TTC549 (cell line): ENCODE results near the gene CISTR.
A peak's percentile ranks its signal among the peaks of the same experiment; 100 is the strongest.
"Not testable (repeated sequence)": the region's sequence is repeated elsewhere in the genome, so short reads cannot be mapped to it uniquely, and the experiment has no call there.

Source experiments
- FAIRE-seq: peaks from 2 replicates; lab custom pipeline; 2012; peaks lifted over from hg19 to GRCh38; lab: Jason Lieb, UNC

The CISTR gene

DNA sequence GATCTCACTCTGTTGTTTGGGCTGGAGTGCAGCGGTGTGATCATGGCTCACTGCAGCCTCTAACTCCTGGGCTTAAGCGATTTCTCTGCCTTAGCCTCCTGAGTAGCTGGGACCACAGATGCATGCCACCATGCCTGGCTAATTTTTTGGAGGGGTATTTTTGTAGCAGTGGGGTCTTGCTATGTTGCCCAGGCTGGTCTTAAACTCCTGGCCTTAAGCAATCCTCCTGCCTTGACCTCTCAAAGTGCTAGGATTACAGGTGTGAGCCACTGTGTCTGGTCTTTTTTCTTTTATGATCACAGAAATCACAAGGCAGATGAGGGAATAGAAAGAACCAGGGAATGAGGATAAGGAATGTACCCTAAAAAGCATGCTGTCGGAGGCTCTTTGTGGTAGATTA, 11.0 kb upstream of the CISTR start:
- FAIRE-seq, result not testable (repeated sequence)

DNA sequence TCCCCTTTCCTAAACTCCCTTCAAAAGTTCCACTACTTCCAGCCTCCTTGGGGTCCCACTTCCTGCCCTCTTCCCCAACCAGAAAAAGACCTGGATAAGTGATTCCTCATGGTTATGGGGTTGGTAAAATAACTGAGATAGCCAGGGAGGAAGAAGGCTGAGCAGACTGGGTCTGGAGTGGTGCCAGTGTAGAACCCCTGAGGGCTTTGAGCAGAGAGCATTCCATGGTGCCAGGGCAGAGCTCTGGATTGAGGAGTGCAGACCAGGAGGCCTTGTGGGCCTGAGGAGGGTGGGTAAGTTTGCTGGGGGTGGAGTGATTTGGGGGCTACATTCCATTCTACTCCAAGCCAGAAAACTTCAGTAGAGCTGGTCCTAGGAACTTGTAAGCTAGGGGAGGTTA, 9.5 kb upstream of the CISTR start:
- no peak for FAIRE-seq

DNA sequence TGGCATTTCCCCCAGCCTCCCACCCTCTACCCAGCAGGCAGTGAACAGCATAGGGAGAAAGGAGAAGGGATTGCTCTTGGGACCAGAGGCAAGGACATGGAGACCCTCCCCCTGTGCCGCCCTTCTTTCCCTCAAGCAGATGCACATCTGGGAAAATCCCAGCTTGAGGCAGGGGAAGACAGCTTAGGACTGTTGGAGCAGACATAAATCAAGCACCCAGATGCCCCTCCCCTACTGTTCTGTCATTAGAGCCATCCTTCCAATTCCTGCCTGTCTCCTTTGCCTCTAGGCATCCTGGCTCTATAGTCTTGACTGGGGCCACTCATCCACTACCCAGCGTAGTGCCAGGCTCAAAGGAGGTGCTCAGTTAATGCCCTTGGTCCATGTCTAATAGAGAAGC, 7.5 kb upstream of the CISTR start:
- FAIRE-seq, result no peak

DNA sequence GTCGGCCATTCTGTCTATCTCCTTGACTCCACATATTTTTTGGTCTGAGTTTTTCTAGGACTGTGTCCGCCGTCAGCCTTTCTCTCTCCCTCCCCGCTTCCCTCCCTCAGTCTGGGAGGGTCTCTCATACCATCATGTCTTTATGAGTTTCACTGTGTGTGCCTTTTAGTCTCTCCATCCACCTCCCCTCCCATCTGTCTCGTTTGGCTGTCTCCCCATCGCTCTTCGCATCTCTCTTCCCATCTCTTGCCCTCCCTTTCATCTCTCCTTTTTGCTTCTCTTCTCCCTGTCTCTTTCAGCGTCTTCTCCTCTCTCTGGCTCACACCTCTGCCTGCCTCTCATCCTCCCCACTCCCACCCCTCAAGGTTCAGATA, 6.9 kb upstream of the CISTR start:
- no peak for FAIRE-seq

DNA sequence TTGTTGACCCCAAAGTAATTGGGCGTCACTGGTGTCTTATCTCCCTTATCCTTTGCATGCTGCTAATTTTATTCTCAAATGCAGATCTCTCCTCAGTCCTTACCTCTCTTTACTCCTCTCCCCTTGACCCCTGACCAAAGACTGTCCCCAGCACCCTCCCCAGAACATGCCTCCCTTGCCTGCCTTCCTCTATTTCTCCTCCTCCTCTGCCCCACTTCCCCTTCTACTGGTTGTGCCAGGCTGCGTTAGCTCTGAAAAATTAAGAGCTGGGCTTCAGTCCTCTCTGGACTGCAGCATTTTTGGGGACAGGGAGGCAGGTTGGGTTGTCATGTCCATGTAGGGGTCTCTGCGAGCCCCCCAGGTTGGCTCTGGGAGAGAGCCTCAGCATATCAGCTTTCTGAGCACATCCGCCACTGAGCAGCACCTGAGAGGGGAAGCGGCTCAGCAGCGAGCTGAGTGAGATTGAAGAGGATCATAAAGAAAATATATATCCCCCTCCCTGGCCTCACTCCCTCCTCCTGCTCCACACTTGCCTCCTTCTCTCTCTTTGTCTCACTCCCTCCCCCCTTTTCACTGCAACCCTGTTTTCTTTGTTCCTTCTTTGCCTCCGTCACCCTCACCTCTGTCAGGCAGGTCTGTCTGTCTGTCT, 6.4 kb upstream of the CISTR start:
- no peak for FAIRE-seq

DNA sequence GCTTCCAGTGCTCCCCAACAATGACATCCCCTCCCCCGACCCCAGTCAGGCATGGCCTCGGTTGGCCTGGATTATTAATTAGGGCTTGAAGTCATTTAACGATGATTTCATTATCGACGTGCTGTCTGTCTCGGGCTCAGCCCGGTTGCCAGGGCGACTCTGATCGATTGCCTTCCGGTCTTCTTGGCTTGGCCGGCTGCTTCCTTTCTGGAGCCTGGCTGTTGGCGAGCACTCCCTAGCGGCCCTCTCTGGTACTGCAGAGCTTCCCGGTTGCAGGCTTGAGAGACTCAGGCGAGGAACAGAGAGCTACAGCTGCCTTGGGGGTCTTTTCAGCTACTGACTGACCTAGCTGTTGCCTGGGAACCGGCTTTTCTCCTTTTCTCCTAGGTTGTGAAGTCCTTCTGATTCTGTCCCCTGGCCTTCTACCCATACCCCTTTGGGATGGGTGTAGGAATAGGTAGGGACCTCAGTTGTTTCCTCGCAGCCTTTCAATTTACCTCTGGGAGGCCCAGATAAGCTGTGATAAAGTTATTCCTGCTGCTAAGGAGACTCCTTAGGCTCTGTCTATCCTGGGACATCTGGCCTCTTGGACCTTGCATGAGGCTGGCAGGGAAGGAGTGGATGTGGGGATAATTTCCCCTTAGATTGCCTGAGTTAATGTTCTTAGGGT, 5.5 kb upstream of the CISTR start:
- FAIRE-seq, result no peak

DNA sequence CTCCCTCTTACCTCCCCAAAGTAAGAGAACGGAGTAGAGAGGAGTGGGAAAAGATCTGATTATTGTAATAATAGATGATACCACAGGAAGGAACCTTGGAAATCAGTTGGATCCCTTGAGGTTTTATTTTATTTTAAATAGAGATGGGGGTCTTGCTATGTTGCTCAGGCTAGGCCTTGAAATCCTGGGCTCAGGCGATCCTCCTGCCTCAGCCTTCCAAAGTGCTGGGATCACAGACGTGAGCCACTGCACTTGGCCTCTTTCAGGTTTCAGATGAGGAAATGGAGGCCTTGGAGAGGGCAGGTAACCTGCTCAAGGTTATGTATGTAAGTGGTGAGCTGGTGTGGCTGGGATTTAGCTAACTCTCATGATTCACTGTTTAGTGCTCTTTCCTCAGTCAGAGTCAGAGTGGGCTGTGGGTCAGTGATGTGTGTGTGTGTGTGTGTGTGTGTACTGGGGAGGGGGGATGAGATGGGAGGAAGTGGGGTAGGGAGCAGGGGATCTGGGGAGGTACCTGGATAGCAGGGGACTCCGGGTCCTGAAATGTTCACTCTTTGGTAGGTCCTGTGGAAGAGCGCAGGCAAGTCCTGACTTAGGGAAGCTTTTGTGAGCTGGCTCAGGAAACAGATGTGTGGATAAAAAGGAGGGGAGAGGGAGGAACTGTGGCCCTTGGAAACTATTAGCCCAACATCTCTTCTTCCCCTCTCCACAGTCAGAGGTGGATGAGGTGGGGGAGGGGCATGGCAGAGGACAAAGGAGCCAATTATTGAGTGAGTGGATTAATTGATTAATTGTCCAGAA, 4.7 kb upstream of the CISTR start:
- no peak for FAIRE-seq

DNA sequence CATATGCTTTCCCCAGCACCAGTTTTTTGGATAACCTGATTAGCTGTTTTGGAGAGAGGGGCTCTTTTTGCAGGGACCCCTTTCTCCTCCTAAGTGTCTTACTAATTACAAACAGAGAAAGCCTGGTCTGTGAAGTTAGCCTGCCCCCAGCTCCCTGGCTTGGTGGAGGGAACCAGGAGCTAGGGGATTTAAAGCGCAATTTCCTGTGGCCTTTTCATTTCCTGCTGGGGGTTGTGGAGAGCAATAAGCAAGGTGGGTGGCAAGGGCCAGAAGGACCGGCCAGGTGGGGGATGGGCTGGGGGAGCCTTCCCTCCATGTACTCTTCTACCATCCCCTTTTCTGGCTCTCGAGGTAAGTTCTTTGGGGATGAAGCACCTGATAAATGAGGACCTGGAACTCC, 4.1 kb upstream of the CISTR start:
- FAIRE-seq, result no peak

DNA sequence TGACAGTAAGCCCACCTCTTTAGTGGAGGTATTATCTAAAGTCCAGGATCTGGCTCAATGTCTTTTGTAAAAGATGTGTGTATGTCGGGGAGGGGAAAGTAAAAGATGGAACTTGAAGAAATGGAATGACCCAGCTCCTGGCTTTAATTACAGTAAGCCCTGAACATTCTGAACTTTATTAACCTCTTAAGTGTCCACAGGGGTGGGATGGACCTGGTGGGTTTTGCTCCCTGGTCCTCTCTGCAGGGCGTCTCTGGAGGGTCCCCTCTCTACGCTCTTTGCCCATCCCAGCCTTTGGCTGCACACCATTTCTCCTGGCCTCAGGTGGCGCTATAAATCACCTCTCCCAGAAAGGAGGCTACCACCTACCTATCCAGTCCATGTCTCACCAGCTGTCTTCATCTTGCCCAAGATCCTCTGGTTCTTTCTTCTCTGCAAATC, 3.7 kb upstream of the CISTR start:
- no peak for FAIRE-seq

DNA sequence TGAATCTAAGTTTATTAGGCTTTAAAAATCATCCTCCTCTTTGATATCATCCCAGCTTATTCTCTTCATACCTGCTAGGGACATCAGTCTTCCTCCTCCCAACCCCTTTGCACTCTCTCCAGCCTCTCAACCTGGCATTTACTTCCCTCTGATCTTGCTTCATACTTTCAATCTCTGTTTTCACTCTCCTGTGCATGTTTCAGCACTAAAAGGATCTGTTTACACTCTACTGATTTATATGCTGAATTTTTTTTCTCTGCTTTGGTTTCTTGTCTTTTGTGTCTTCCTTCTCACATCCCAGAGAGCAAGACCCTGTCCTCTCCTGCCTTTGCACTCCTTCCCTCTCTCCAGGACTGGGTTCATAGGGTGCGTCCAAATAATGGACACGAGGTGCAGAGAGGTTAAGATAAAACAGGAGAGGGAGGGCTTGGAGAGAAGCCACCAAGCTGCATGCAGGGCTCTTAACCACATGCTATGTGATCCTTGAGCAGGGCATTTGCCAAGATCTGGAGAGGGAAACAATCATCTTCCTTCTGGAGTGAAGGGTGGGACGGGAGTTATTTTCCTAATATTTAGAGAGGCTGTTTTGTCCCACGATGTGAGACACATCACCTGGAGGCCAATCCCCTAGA, 3.0 kb upstream of the CISTR start:
- no peak for FAIRE-seq

DNA sequence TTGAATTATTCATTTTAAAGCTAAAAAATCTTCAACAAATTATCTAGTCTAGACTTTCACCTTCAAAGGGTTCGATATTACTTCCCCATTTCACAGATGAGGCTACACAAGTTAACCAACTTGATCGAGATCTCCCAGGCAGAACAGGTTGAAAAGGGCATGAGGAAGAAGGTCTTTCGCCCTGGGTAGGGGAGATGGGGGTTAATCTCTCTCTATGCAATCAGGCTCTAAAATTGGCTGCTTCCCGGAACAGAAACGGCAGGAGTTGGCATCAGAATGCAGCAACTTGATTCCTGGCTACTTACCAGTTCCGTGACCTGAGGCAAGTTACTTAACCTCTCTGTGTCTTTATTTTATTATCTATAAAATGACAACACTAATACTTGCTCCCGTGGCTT, 2.4 kb upstream of the CISTR start:
- FAIRE-seq, result no peak

DNA sequence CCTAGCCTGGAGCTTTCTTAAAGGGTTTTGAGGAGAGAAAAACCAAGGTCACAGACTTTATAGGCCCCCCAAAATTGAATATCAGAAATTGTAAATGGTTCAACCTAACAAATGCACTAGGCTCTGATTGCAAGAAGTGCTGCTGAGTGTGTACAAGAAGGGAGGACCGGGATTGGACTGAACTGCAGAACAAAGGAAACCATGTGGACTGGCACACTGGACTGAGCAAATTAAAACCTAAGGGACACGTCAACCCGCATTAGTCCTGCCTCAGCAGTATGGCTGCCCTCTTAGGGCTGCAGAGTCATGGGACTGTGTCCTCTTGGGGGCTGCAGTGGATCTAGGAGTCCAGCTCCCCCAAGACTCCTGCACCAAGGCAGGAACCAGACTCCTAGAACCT, 842 bp upstream of the CISTR start:
- no peak for FAIRE-seq

DNA sequence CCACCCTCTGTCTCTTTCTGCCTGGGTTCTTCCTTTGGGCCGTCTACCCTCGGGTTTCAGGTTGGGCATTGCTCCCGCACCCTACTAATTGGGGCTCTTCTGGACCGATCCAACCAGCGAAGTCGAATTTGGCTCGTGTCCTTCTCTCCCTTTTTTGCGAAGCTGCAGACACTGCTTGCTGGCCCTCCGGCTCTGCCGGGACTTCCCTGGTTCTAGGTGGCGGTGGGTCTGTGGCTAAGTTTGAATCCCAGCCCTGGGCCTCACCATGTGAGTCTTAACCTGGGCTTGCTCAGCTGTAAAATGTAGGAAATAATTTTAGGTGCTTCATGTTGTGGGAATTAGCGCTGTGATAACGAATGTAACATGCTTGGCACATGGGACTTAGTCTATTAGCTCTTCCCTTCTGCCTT, 418 bp upstream of the CISTR start:
- no peak for FAIRE-seq

DNA sequence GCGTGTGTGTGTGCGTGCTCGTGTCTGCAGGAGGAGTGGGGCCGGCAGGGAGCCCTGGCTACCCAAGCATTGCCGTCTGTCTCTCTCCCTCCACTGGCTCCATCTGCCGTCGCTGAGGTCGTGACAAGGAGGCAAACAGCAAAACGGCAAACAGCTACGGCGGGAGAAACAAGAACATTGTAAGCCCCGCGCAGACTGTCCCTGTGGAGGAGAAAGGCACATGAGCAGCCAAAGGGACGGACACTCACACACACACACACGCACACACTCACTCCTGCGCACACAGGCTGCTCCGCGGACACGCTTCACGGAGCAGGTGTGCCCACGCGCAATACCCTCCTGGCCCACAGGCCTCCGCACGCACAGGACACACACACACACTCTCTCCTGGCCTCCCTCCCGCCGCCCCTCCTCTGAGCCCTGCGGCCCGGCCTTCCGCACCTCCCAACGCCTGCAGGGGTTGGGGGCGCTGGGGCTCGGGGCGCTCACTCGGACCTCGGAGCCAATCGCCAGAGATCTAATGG, 905 bp downstream of the CISTR start:
- FAIRE-seq, result no peak

DNA sequence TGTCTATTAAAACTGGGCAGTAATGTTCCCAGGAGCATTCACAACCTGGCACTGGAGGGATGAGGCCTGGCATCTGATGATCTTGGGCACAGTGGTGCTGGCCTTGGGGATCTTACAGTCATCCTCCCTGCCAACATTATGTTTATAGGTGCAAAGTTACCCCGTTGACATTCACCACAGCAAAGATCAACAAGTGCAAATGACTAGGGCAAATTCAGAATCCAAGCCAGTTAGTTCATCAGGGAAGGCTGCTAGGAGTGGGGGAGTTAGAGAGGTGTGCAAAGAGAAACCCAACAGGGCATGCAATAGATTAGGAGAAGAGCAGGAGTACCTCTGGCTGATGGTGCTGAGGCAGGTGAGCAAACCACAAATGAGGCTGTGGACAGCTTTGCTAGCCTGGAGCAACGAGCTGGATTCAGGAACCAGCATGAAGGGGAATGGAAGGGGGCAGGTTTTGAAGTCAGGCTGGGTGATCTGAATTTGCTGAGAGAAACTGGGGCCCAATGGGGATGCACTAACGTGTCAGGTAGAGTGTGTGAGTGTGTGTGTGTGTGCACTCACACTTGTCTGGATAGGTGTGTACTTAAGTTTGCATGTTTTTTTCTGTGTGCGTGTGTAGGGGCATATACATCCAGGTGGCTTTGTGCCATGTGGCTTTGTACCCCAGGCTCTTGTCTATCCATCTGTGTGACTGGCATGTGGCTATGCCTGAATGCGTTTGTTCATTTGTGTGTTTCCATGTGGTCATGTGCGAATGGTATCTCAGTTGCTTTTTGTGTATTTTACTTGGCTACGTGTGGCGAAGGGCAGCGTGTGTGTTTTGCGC, 1.6 kb downstream of the CISTR start:
- no peak for FAIRE-seq

DNA sequence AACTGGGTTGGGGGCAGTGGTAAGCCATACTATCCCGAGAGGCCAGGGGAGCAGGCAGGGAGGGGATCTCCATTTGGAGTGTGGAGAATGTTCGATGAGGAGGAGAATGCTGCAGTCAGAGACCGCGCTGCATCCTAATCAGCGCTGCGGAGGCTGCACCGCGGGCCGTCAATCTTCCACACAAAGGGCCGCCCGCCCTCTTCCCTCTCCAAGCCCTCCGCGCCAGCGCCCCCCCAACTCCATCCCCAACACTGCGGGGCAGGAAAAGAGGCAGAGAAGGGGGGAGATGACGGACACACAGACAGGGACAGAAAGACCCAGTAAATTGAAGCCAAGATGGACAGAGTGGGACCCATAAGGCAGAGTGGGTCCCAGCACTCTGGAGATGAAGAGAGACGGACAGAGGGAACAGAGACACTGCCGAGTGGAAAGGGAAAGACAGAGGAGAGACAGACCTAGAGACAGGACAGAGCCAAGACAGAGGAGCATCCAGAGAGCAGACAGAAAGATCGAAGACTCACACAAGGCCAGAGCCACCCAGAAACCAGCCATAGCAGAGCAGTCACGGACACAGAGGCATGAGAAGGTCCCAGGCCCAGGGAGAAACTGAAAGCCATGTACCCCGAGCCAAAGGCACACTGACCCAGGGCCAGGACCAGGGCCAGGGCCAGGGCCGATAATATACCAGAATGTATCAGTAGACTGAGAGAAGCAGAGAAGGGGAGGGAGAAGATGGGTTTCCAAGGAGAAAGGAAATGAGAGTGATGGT, 3.5 kb downstream of the CISTR start:
- no peak for FAIRE-seq

DNA sequence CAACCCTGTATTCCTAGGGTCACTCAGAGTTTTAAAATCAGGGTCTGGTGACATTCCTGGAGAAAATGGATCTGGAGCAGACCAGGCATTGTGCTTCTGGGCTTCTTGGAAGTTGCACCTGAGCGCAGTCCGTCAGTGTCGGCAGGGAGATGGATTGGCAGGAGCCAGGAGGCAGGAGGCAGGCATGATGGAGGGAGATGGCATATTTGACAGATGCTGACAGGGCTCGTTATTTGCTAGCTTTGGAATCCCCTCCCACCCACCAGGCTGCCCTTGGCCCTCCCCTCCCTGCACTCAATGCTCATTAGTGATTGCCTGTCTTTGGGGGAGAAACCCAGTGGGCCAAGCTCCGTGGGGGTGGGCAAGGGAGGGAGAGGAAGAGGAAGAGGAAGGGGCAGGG, 4.7 kb downstream of the CISTR start:
- FAIRE-seq, result no peak

DNA sequence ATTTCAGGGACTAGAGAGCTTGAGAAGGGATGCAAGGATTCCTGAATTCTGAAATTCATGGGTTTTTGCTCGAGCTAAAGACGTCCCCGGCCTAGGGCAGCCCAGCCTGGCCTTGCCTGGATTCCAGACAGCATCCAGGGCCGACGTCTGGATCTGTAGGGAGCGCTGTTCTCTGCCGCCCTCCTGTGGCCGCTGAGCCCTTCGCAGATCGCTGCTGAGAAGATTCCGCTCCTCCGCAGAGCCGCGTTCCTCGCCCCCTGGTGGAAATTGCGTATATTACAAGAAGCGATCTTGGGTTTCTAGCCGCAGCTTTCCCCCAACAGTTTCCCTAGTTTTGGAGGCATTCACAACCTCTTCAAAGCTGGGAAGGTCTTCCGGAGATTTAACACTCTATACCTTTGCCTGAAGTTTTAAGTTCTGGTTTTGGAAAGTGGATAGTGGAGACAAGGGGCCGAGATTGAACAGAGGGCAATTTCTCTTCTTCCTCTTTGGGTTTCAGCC, 5.1 kb downstream of the CISTR start:
- FAIRE-seq, result peak; percentile 66

DNA sequence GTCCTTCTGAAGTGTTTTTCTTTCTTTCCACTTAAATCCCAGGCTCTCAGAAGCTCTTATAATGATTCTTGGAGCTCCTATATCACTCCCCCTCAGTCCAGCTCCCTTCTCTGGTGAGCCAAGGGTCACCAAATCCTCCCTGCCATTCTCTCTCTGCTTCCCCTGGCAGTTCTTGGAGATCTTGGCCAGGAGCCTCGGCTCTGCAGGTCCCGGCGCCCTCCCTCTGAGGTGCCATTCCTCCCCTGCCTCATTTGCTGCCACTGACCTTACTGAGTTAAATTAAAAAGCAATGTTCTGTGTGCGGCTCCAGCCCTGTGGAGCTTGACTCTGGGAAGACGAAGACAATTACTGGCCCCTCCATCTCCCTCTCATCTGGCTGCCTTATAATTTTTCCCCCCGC, 7.0 kb downstream of the CISTR start:
- no peak for FAIRE-seq

DNA sequence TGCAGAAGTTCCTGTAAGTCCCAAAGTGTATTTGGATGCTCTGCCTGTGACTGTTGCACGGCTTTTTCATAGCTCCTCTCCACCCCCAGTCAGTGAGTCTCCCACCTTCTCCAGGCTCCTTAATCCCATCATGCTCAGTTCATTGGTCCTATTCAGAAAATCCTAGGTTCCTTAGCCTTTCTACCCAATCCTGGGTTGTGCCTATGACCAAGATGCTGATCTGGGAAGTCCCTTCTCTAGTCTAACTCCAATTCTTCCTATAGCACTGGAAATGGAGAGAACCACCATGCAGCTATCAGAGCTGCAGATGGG, 7.7 kb downstream of the CISTR start:
- FAIRE-seq, result no peak
